Endothelial cell of umbilical vein (primary cell): ENCODE results near the gene EGFL7. TPM values are rescaled to one million over a fixed set of nuclear protein-coding genes. Genes with fewer than 3 reads are reported as not detected.

Experiments used
- BruUV-seq: library from RNA; stranded (reverse); fragments of 400-500 nt; replicated peaks from 2 replicates; lab custom pipeline; 2021; lab: Mats Ljungman, UMichigan
- CTCF ChIA-PET: fragments of 300-600, 350-600 bp; sonication (Branson Sonifier 250); formaldehyde crosslinking; loops from one replicate; lab custom pipeline; 2021; ENCODE audit warnings: antibody characterized with exemption, inconsistent platforms; lab: Charles Lee
- POLR2A ChIA-PET: fragments of 300-600, 350-600 bp; sonication (Branson Sonifier 250); formaldehyde crosslinking; loops from one replicate; lab custom pipeline; 2021; ENCODE audit warnings: antibody characterized with exemption, inconsistent platforms; lab: Charles Lee
- DNase-seq: peaks from one replicate; pipeline ENCODE4 v3.0.0-alpha.2; 2011; ENCODE audit warnings: low read depth, low spot score
- FAIRE-seq: peaks from 2 replicates; lab custom pipeline; 2011; peaks lifted over from hg19 to GRCh38; lab: Jason Lieb, UNC
- H2AFZ ChIP-seq: 2 replicates; pipeline ENCODE4 v1.6.0; 2012; ENCODE audit warnings: low read depth, low read length, control low read depth, inconsistent platforms
- H3K27ac ChIP-seq: 2 replicates; pipeline ENCODE4 v1.5.1; 2011; ENCODE audit warnings: low read depth, mild to moderate bottlenecking, control low read depth, low read length, moderate library complexity; ENCODE audit not compliant: insufficient read depth
- H3K27me3 ChIP-seq, 2 experiments: 2 replicates each; pipeline versions ENCODE4 v1.6.0 to v1.6.1; 2011; ENCODE audit warnings: low read length in 2 of 2, mixed read lengths in 1 of 2; ENCODE audit not compliant: control insufficient read depth in 2 of 2, insufficient read depth in 2 of 2
- H3K36me3 ChIP-seq, 2 experiments: 2 replicates in 1 of 2; 3 replicates in 1 of 2; pipeline ENCODE4 v1.5.1; 2011; ENCODE audit warnings: low read length in 2 of 2, mild to moderate bottlenecking in 1 of 2, moderate library complexity in 1 of 2; ENCODE audit not compliant: control insufficient read depth in 2 of 2, insufficient read depth in 2 of 2; ENCODE audit errors: extremely low read depth in 1 of 2
- H3K4me1 ChIP-seq: 3 replicates; pipeline ENCODE4 v1.5.1; 2011; ENCODE audit warnings: mild to moderate bottlenecking, low read length; ENCODE audit not compliant: control insufficient read depth, insufficient read depth; ENCODE audit errors: extremely low read depth
- H3K4me2 ChIP-seq: 2 replicates; pipeline ENCODE4 v1.6.1; 2011; ENCODE audit warnings: low read length, control low read depth, mixed read lengths; ENCODE audit not compliant: insufficient read depth
- H3K4me3 ChIP-seq, 3 experiments: fragments of 200-600 bp in 1 of 3; sonication (generic), shearing (Covaris generic) in 1 of 3; replicated peaks in 1 of 3; 2 replicates each; pipeline ENCODE4 v1.5.1; 2011 to 2016; ENCODE audit warnings: control low read depth in 3 of 3, low read length in 3 of 3, mild to moderate bottlenecking in 2 of 3, inconsistent platforms in 1 of 3, low read depth in 1 of 3, moderate library complexity in 1 of 3; ENCODE audit not compliant: insufficient read depth in 1 of 3
- H3K79me2 ChIP-seq: 2 replicates; pipeline ENCODE4 v1.6.0; 2012; ENCODE audit warnings: low read length, inconsistent platforms; ENCODE audit not compliant: control insufficient read depth, insufficient read depth
- H3K9ac ChIP-seq: replicated peaks from 2 replicates; pipeline ENCODE3; 2011; ENCODE audit warnings: low read length, control low read depth; ENCODE audit not compliant: insufficient read depth; ENCODE audit errors: extremely low read depth
- H3K9me1 ChIP-seq: replicated peaks from 3 replicates; pipeline ENCODE4 v1.6.0; 2011; ENCODE audit warnings: mild to moderate bottlenecking, low read length; ENCODE audit not compliant: control insufficient read depth, insufficient read depth; ENCODE audit errors: extremely low read depth
- H3K9me3 ChIP-seq: replicated peaks from 2 replicates; pipeline ENCODE4 v1.5.1; 2012; ENCODE audit warnings: low read length, inconsistent platforms; ENCODE audit not compliant: control insufficient read depth, insufficient read depth
- H4K20me1 ChIP-seq: replicated peaks from 2 replicates; pipeline ENCODE3; 2011; ENCODE audit warnings: mild to moderate bottlenecking, low read length; ENCODE audit not compliant: control insufficient read depth, insufficient read depth; ENCODE audit errors: extremely low read depth
- CTCF ChIP-seq, 2 donors: IDR thresholded peaks; 1 replicate in 1 of 2; 2 replicates in 1 of 2; pipeline ENCODE4 v1.5.1; 2011; ENCODE audit warnings: low read length in 2 of 2, mild to moderate bottlenecking in 2 of 2, moderate library complexity in 2 of 2, control low read depth in 1 of 2, inconsistent platforms in 1 of 2, low read depth in 1 of 2; ENCODE audit not compliant: insufficient read depth in 1 of 2; ENCODE audit errors: extremely low read depth in 1 of 2
- FOS ChIP-seq: IDR thresholded peaks from 2 replicates; pipeline ENCODE4 v1.6.1; 2011; ENCODE audit warnings: mild to moderate bottlenecking, low read length, moderate library complexity, borderline replicate concordance; ENCODE audit not compliant: insufficient read depth
- MYC ChIP-seq: IDR thresholded peaks from one replicate; pipeline ENCODE4 v1.6.1; 2011; ENCODE audit warnings: mild to moderate bottlenecking, low read depth, low read length
- POLR2AphosphoS5 ChIP-seq: IDR thresholded peaks from 2 replicates; pipeline ENCODE4 v1.6.1; 2012; ENCODE audit warnings: low read depth, mild to moderate bottlenecking, control low read depth, low read length, moderate library complexity; ENCODE audit not compliant: insufficient read depth
- dilution Hi-C: fragments of 300-500 bp; cut with MboI; formaldehyde crosslinking; loops from one replicate; pipeline ENCODE4 v1.15.0; 2019; ENCODE audit warnings: low sequenced_read_pairs; ENCODE audit not compliant: extremely low pct_ligation_motif_present
- intact Hi-C: fragments of 100-400 bp; cut with micrococcal nuclease; formaldehyde crosslinking; loops from one replicate; pipeline ENCODE4 v1.10.0; 2022
- polyA plus RNA-seq, 4 experiments: library from polyadenylated mRNA; depleted of rRNA in 3 of 4; stranded (reverse) in 3 of 4; unstranded in 1 of 4; fragments of >200 nt; gene quantifications; 2 replicates each; pipeline versions ENCODE4 v1.2.1 to v1.2.3, GENCODE V29; 2011 to 2012; ENCODE audit warnings: missing spikeins in 1 of 4
- total RNA-seq: library from RNA; stranded (reverse); gene quantifications from 2 replicates; pipeline ENCODE4 v1.2.3, GENCODE V29; 2021

Gene EGFL7
- total and polyA plus RNA-seq, 2 donors (not counting 3 experiments of a cell fraction or from before 2014, with no cell fraction given): 1,043 to 1,377 TPM

- H3K27me3 ChIP-seq: no peaks in the 10 kb centered on the region
- dilution Hi-C loops: no loop called here
- H3K4me2 ChIP-seq: no peak overlapping the region
- TF ChIP-seq CTCF (IDR thresholded peaks at IDR 0.05; ENCODE audit: extremely low read depth in 1 of 2, insufficient read depth in 1 of 2, low read depth in 1 of 2, low read length in 2 of 2) (peak in 1 of 2 donors; percentile 0), POLR2AphosphoS5 (no peak), FOS (no peak), MYC (no peak)
- no peaks in the 10 kb centered on the region for H3K9me3 ChIP-seq
- DNase-seq (no peak), FAIRE-seq (no peak)
- no peak overlapping the region for H3K9ac ChIP-seq
- no peak overlapping the region for H2AFZ ChIP-seq
- BruUV-seq: no TSS peak
- no peaks in the 10 kb centered on the region for H3K36me3 ChIP-seq
- no peaks in the 10 kb centered on the region for H3K9me1 ChIP-seq
- POLR2A ChIA-PET: interaction anchor here (1.3 kb wide), 1 partner anchor 13 kb away, joined by 4 read pairs; no protein-coding TSS in a partner anchor
- no peaks in the 10 kb centered on the region for H4K20me1 ChIP-seq
- CTCF ChIA-PET: interaction anchor here (1.1 to 7.3 kb wide), 5 partner anchors 63 to 140 kb away, joined by 3 to 261 read pairs (median 8); no protein-coding TSS in a partner anchor
- H3K4me1 ChIP-seq: peaks cover 12% of the 10 kb centered on the region
- intact Hi-C loops: no loop called here
- no peak overlapping the region for H3K27ac ChIP-seq
- no peaks in the 10 kb centered on the region for H3K79me2 ChIP-seq
- no peak overlapping the region for H3K4me3 ChIP-seq
Measured at GRCh38 chr9:136626740-136627642, 35.7 kb upstream of the EGFL7 start.
